ENCODE data around the gene FSTL4. TPM values are rescaled to one million over a fixed set of nuclear protein-coding genes. Genes with fewer than 3 reads are reported as not detected.

The FSTL4 gene
- polyA plus RNA-seq, 1 of the 3 experiments (the other 2 are of a cell fraction): not detected

DNA sequence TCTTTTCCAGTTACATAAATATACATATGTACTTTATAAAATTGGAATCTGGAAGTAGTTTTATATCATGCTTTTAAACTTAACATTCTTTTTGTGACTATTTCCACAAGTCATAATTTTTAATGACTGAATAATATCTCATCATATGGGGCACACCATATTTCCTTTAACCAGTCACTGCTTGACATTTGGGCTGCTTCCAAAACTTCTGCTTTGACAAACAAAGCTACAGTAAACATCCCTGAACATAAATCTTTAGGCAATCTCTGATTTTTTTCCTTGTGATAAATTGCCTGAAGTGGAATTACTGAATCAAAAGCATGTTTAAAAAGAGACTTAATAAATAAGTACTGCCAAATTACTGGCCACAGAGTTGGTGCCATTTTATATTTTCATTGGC, 178.0 kb downstream of the FSTL4 start:
- Histone ChIP-seq H4K20me1 (ENCODE audit: insufficient read depth) (no peaks in the 10 kb centered on the region), H3K36me3 (replicated peaks in 1 of 2; ENCODE audit: control insufficient read depth in 1 of 2, insufficient read depth in 2 of 2, low read length in 1 of 2) (no peaks in the 10 kb centered on the region), H3K9ac (no peak overlapping the region), H2AFZ (ENCODE audit: low read depth) (no peak overlapping the region), H3K4me2 (no peak overlapping the region), H3K9me2 (no peaks in the 10 kb centered on the region), H3K27ac (ENCODE audit: low read depth in 2 of 2, low read length in 1 of 2) (no peak overlapping the region), H3K9me3 (no peaks in the 10 kb centered on the region), H3K4me1 (ENCODE audit: control insufficient read depth in 1 of 2, insufficient read depth in 2 of 2, low read depth in 1 of 2, low read length in 1 of 2) (no peaks in the 10 kb centered on the region), H3F3A (replicated peaks; ENCODE audit: insufficient read depth) (no peaks in the 10 kb centered on the region), H3K79me2 (ENCODE audit: insufficient read depth) (no peaks in the 10 kb centered on the region), H3K4me3 (ENCODE audit: low read depth in 2 of 2, low read length in 1 of 2) (no peak overlapping the region), H3K27me3 (ENCODE audit: insufficient read depth) (peaks cover 8% of the 10 kb centered on the region; the same call in 1 of the 2 replicates)
- no peak for TF ChIP-seq FOSL2 (IDR thresholded peaks at IDR 0.05; ENCODE audit: borderline replicate concordance, low read depth)
- no peak for TF ChIP-seq IRF3 (IDR thresholded peaks at IDR 0.05; ENCODE audit: low read depth, low read length)
- no peak for TF ChIP-seq EP300 (IDR thresholded peaks at IDR 0.05; ENCODE audit: borderline replicate concordance in 1 of 2, low read depth in 1 of 2, low read length in 1 of 2)
- TF ChIP-seq NFIC (IDR thresholded peaks at IDR 0.05; ENCODE audit: borderline replicate concordance): no peak
- no peak for TF ChIP-seq FOXJ3 (CRISPR knock-in tag; IDR thresholded peaks at IDR 0.05)
- no peak for TF ChIP-seq TAF1 (IDR thresholded peaks at IDR 0.05; ENCODE audit: borderline replicate concordance, low read depth, low read length)
- no peak for TF ChIP-seq RFX5 (IDR thresholded peaks at IDR 0.05; ENCODE audit: low read length)
- no peak for TF ChIP-seq ELF1 (IDR thresholded peaks at IDR 0.05)
- no peak for TF ChIP-seq YY1 (IDR thresholded peaks at IDR 0.05; ENCODE audit: low read depth)
- TF ChIP-seq RXRA (IDR thresholded peaks at IDR 0.05; ENCODE audit: borderline replicate concordance, low read depth): no peak
- TF ChIP-seq GATA2 (CRISPR knock-in tag; IDR thresholded peaks at IDR 0.05): no peak
- TF ChIP-seq GABPA (IDR thresholded peaks at IDR 0.05; ENCODE audit: low read depth): no peak
- TF ChIP-seq, protein P1, sequence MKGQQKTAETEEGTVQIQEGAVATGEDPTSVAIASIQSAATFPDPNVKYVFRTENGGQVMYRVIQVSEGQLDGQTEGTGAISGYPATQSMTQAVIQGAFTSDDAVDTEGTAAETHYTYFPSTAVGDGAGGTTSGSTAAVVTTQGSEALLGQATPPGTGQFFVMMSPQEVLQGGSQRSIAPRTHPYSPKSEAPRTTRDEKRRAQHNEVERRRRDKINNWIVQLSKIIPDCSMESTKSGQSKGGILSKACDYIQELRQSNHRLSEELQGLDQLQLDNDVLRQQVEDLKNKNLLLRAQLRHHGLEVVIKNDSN (IDR thresholded peaks at IDR 0.05; ENCODE audit: borderline replicate concordance, low read depth): no peak
- no peak for TF ChIP-seq MEF2A (IDR thresholded peaks at IDR 0.05; ENCODE audit: borderline replicate concordance, low read depth)
- no peak for TF ChIP-seq RAD21 (IDR thresholded peaks at IDR 0.05; ENCODE audit: low read length)
- POLR2A ChIA-PET: no interaction called here
- CTCF ChIA-PET: interaction anchor here (1.0 to 4.3 kb wide), 6 partner anchors 10 to 511 kb away, joined by 3 to 45 read pairs (median 4); partner anchors contain the start of gene FSTL4
- no peak for DNase-seq

- Histone ChIP-seq H3K27ac (ENCODE audit: low read depth in 2 of 2, low read length in 1 of 2) (no peak overlapping the region), H3K4me2 (no peak overlapping the region), H3K4me3 (ENCODE audit: low read depth in 2 of 2, low read length in 1 of 2) (no peak overlapping the region), H3K9me2 (no peaks in the 10 kb centered on the region), H2AFZ (ENCODE audit: low read depth) (no peak overlapping the region), H3K27me3 (ENCODE audit: insufficient read depth) (0 out of 2 replicates have a peak, but pooled peaks cover 8% of the 10 kb centered on the region), H3K9ac (no peak overlapping the region), H3K79me2 (ENCODE audit: insufficient read depth) (no peaks in the 10 kb centered on the region), H4K20me1 (ENCODE audit: insufficient read depth) (no peaks in the 10 kb centered on the region), H3F3A (replicated peaks; ENCODE audit: insufficient read depth) (no peaks in the 10 kb centered on the region), H3K36me3 (replicated peaks in 1 of 2; ENCODE audit: control insufficient read depth in 1 of 2, insufficient read depth in 2 of 2, low read length in 1 of 2) (no peaks in the 10 kb centered on the region), H3K9me3 (no peaks in the 10 kb centered on the region), H3K4me1 (ENCODE audit: control insufficient read depth in 1 of 2, insufficient read depth in 2 of 2, low read depth in 1 of 2, low read length in 1 of 2) (no peaks in the 10 kb centered on the region)
- TF ChIP-seq EZH2phosphoT487 (IDR thresholded peaks at IDR 0.05; ENCODE audit: borderline replicate concordance, low read depth): no peak
- no peak for TF ChIP-seq TEAD4 (IDR thresholded peaks at IDR 0.05; ENCODE audit: borderline replicate concordance, insufficient read depth)
- TF ChIP-seq EP300 (IDR thresholded peaks at IDR 0.05; ENCODE audit: borderline replicate concordance in 1 of 2, low read depth in 1 of 2, low read length in 1 of 2): no peak
- TF ChIP-seq RXRA (IDR thresholded peaks at IDR 0.05; ENCODE audit: borderline replicate concordance, low read depth): no peak
- TF ChIP-seq RAD21 (IDR thresholded peaks at IDR 0.05; ENCODE audit: low read length): no peak
- TF ChIP-seq ZBTB33 (IDR thresholded peaks at IDR 0.05; ENCODE audit: borderline replicate concordance, low read depth): no peak
- no peak for TF ChIP-seq TCF12 (IDR thresholded peaks at IDR 0.05)
- no peak for TF ChIP-seq JUND (IDR thresholded peaks at IDR 0.05)
- TF ChIP-seq GATA2 (CRISPR knock-in tag; IDR thresholded peaks at IDR 0.05): no peak
- TF ChIP-seq, protein P2, sequence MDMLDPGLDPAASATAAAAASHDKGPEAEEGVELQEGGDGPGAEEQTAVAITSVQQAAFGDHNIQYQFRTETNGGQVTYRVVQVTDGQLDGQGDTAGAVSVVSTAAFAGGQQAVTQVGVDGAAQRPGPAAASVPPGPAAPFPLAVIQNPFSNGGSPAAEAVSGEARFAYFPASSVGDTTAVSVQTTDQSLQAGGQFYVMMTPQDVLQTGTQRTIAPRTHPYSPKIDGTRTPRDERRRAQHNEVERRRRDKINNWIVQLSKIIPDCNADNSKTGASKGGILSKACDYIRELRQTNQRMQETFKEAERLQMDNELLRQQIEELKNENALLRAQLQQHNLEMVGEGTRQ (IDR thresholded peaks at IDR 0.05; ENCODE audit: borderline replicate concordance, low read depth, low read length): no peak
- no peak for TF ChIP-seq CHD2 (IDR thresholded peaks at IDR 0.05; ENCODE audit: low read length, partially characterized antibody)
- TF ChIP-seq ELF1 (IDR thresholded peaks at IDR 0.05): no peak
- ChIA-PET CTCF (interaction anchor here (1.7 to 4.3 kb wide), 4 partner anchors 10 to 511 kb away, joined by 3 to 45 read pairs (median 8); no protein-coding TSS in a partner anchor), POLR2A (no interaction called here)
- WGBS (ENCODE audit: low lambda C conversion rate): 42% methylated on average over 6 of the region's 6 CpGs
- DNase-seq: no peak
Observed at GRCh38 chr5:133433641-133434040, 178.7 kb downstream of the FSTL4 start.

All from SK-N-SH (cell line).